BLaER1 treated with 17β-estradiol and CSF1 and Interleukin-3, amounts not matched to agents 10 nM and 100 nM (cell line): ENCODE data around the gene BDH2.

Experiments
- H3K27ac ChIP-seq, 11 experiments: shearing (Covaris generic); formaldehyde crosslinking; 2 replicates each; pipeline ENCODE4 v1.8.1; 2022
- H3K27me3 ChIP-seq, 11 experiments: shearing (Covaris generic); formaldehyde crosslinking; 2 replicates each; pipeline ENCODE4 v1.8.1; 2022
- H3K36me3 ChIP-seq, 11 experiments: shearing (Covaris generic); formaldehyde crosslinking; 2 replicates each; pipeline ENCODE4 v1.8.1; 2022
- H3K4me1 ChIP-seq, 10 experiments: shearing (Covaris generic); formaldehyde crosslinking; 2 replicates each; pipeline ENCODE4 v1.8.1; 2022
- H3K4me2 ChIP-seq, 11 experiments: shearing (Covaris generic); formaldehyde crosslinking; 2 replicates each; pipeline ENCODE4 v1.8.1; 2022
- H3K4me3 ChIP-seq, 10 experiments: shearing (Covaris generic); formaldehyde crosslinking; 2 replicates each; pipeline ENCODE4 v1.8.1; 2022
- H3K9ac ChIP-seq, 11 experiments: shearing (Covaris generic); formaldehyde crosslinking; 2 replicates each; pipeline ENCODE4 v1.8.1; 2022
- H3K9me3 ChIP-seq, 11 experiments: shearing (Covaris generic); formaldehyde crosslinking; replicated peaks in 1 of 11; 2 replicates each; pipeline ENCODE4 v1.8.1; 2022
- H4K20me1 ChIP-seq, 11 experiments: shearing (Covaris generic); formaldehyde crosslinking; 2 replicates each; pipeline ENCODE4 v1.8.1; 2022
- Cebpa-rat ChIP-seq, 11 experiments: shearing (Covaris generic); IDR thresholded peaks; 2 replicates each; pipeline ENCODE4 v1.8.1; 2022

The BDH2 gene

DNA sequence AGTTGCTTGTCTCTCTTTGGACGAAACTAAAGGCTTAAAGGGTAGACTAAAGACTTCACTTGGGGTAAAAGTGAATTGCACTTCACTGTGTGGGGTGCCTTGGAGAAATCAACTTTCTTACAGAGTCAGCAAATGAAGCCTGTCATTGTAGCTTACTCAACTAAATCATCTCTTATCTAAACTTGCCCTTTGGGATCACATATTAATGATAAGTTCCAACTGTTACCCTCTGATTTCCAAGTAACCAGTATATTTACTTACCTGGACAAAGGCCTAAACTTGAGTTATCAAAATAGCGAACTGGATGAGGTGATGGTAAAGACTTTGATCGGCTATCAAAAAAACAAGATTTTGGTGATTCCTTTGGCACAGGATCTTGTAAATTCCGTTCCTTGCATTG lies 8.9 kb upstream of the BDH2 start:
- no peaks in the 10 kb centered on the region for H3K27me3 ChIP-seq
- H3K27ac ChIP-seq = no peak overlapping the region
- no peak for TF ChIP-seq Cebpa-rat (IDR thresholded peaks at IDR 0.05)
- H3K9ac ChIP-seq = no peak overlapping the region
- H3K36me3 ChIP-seq = peaks cover 18 to 81% (median 60%) of the 10 kb centered on the region in 11 experiments
- H3K4me2 ChIP-seq = no peak overlapping the region
- no peaks in the 10 kb centered on the region for H3K9me3 ChIP-seq
- H3K4me3 ChIP-seq = no peak overlapping the region
- H3K4me1 ChIP-seq = no peaks in the 10 kb centered on the region
- no peaks in the 10 kb centered on the region for H4K20me1 ChIP-seq

GRCh38 chr4:103105558-103106356 lies 6.1 kb upstream of the BDH2 start:
- no peaks in the 10 kb centered on the region for H3K27me3 ChIP-seq
- peaks cover 18 to 69% (median 49%) of the 10 kb centered on the region in 11 experiments for H3K36me3 ChIP-seq
- H3K9me3 ChIP-seq = no peaks in the 10 kb centered on the region
- no peak overlapping the region for H3K9ac ChIP-seq
- H3K4me1 ChIP-seq = no peaks in the 10 kb centered on the region
- no peak overlapping the region for H3K4me3 ChIP-seq
- H3K27ac ChIP-seq = no peak overlapping the region
- no peak overlapping the region for H3K4me2 ChIP-seq
- TF ChIP-seq Cebpa-rat (IDR thresholded peaks at IDR 0.05) = no peak
- no peaks in the 10 kb centered on the region for H4K20me1 ChIP-seq

DNA sequence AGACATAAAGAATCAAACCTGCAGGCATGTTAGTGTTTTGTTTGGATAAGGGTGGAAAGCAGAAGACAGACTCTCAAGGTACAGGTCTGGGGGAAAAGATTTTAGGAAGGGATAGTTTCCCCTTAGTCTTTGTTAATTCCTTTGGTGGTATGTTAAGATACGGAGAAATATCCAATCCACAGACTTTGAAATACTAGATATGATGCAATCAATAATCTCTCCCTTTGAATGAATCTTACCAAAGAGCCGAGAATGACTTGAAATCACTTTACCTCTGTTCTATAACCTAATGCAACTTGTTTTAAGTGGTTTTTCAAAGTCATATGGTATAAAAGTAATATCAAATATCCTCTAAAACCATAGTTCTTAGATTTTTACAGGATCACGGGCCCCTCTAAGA lies 5.3 kb upstream of the BDH2 start:
- peak in 1 of 11 experiments; percentile 31; a peak in 1 of 22 replicates for TF ChIP-seq Cebpa-rat (IDR thresholded peaks at IDR 0.05)
- Histone ChIP-seq H3K27ac (no peak overlapping the region), H3K9me3 (no peaks in the 10 kb centered on the region), H3K9ac (no peak overlapping the region), H3K4me2 (no peak overlapping the region), H4K20me1 (no peaks in the 10 kb centered on the region), H3K4me3 (no peak overlapping the region), H3K4me1 (no peaks in the 10 kb centered on the region), H3K27me3 (no peaks in the 10 kb centered on the region), H3K36me3 (peaks cover 18 to 60% (median 40%) of the 10 kb centered on the region in 11 experiments)

DNA sequence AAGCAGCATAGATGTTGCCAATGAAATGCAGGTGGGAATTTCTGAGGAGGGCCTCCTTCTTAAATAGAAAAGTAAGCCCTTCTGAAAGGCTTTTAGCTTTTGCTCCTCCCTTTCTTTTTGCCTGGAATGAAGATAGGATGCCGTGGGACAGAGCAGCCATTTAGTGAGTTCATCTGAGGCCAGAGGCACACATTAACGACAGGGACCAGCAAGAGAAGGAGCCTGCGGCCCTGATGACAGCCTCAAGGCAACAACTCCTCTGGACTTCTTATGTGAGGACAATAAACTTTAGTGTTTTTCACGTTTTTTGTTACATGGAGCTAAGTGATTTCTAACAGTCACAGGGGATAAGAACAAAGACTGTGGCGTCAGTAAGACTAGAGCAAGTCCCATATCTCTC lies 1.1 kb upstream of the BDH2 start:
- no peaks in the 10 kb centered on the region; a peak in 1 of 22 replicates for H4K20me1 ChIP-seq
- H3K27me3 ChIP-seq = no peaks in the 10 kb centered on the region
- peaks cover 0 to 18% (median 4%) of the 10 kb centered on the region in 11 experiments; a peak in 7 of 22 replicates for H3K36me3 ChIP-seq
- no peak overlapping the region for H3K9ac ChIP-seq
- TF ChIP-seq Cebpa-rat (IDR thresholded peaks at IDR 0.05) = no peak
- peaks cover 13 to 18% (median 14%) of the 10 kb centered on the region in 10 experiments for H3K4me1 ChIP-seq
- no peaks in the 10 kb centered on the region for H3K9me3 ChIP-seq
- H3K4me2 ChIP-seq = no peak overlapping the region
- H3K27ac ChIP-seq = no peak overlapping the region
- H3K4me3 ChIP-seq = no peak overlapping the region

DNA sequence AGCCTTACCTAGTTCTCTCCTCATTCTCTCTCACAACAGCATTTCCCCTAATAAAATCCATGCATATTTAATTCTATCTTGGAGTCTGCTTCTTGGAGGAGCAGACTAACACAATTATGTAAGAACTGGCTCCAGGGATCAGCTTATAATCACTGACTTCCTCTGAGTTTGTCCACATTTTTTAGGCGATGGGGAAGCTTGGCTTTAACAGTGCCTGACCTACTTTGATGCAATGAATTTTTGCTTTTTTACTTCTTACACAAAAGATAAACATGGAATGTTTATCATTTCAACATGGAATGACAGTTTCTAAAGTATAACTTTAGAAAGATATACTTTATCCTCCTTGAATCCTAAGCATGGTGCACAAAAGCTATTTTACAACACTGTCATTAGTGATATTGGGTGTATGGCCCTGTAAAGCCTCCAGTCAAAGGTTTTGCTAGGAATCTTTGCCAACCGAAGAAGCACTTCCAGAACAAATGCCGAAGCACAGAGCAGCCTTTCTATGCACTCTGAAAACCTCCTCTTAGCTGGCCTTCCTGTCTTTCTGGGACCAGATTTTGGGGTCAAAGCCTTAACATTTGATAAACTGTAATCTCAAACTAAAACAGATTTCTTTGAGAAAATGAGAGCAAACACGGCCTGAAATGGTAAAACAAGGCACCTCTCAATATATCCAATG lies 736 bp downstream of the BDH2 start:
- peaks cover 13 to 18% (median 14%) of the 10 kb centered on the region in 10 experiments for H3K4me1 ChIP-seq
- no peak for TF ChIP-seq Cebpa-rat (IDR thresholded peaks at IDR 0.05)
- H3K9ac ChIP-seq = peak overlapping the region; percentile 70 to 84 (median 76)
- peaks cover 0 to 5% (median 0%) of the 10 kb centered on the region in 11 experiments; a peak in 3 of 22 replicates for H3K36me3 ChIP-seq
- no peaks in the 10 kb centered on the region for H3K27me3 ChIP-seq
- H4K20me1 ChIP-seq = no peaks in the 10 kb centered on the region; a peak in 1 of 22 replicates
- H3K4me2 ChIP-seq = peak overlapping the region; percentile 79 to 92 (median 89)
- peak overlapping the region; percentile 51 to 71 (median 64) for H3K4me3 ChIP-seq
- peak overlapping the region; percentile 41 to 88 (median 82); a peak in 21 of 22 replicates for H3K27ac ChIP-seq
- H3K9me3 ChIP-seq = no peaks in the 10 kb centered on the region

GRCh38 chr4:103098341-103098740 lies 1.3 kb downstream of the BDH2 start:
- Histone ChIP-seq H3K27me3 (no peaks in the 10 kb centered on the region), H3K9ac (peak overlapping the region in 6 of 11 experiments; percentile 73 to 84 (median 82); a peak in 4 of 22 replicates), H3K9me3 (no peaks in the 10 kb centered on the region), H3K36me3 (peaks cover 0 to 6% (median 0%) of the 10 kb centered on the region in 11 experiments; a peak in 4 of 22 replicates), H3K4me2 (peak overlapping the region; percentile 79 to 92 (median 89)), H3K4me1 (peaks cover 13 to 18% (median 14%) of the 10 kb centered on the region in 10 experiments), H3K27ac (peak overlapping the region in 6 of 11 experiments; percentile 81 to 88 (median 82); a peak in 7 of 22 replicates), H3K4me3 (peak overlapping the region in 7 of 10 experiments; percentile 51 to 67 (median 64); a peak in 5 of 20 replicates), H4K20me1 (no peaks in the 10 kb centered on the region; a peak in 1 of 22 replicates)
- no peak for TF ChIP-seq Cebpa-rat (IDR thresholded peaks at IDR 0.05)

GRCh38 chr4:103097112-103097511 lies 2.5 kb downstream of the BDH2 start:
- H3K9me3 ChIP-seq = no peaks in the 10 kb centered on the region
- no peaks in the 10 kb centered on the region for H3K27me3 ChIP-seq
- no peak overlapping the region for H3K4me2 ChIP-seq
- no peak overlapping the region for H3K27ac ChIP-seq
- H4K20me1 ChIP-seq = no peaks in the 10 kb centered on the region; a peak in 1 of 22 replicates
- no peak overlapping the region for H3K4me3 ChIP-seq
- H3K36me3 ChIP-seq = peaks cover 0 to 6% (median 0%) of the 10 kb centered on the region in 11 experiments; a peak in 5 of 22 replicates
- H3K4me1 ChIP-seq = peaks cover 21 to 27% (median 24%) of the 10 kb centered on the region in 10 experiments
- no peak overlapping the region for H3K9ac ChIP-seq
- TF ChIP-seq Cebpa-rat (IDR thresholded peaks at IDR 0.05) = no peak

DNA sequence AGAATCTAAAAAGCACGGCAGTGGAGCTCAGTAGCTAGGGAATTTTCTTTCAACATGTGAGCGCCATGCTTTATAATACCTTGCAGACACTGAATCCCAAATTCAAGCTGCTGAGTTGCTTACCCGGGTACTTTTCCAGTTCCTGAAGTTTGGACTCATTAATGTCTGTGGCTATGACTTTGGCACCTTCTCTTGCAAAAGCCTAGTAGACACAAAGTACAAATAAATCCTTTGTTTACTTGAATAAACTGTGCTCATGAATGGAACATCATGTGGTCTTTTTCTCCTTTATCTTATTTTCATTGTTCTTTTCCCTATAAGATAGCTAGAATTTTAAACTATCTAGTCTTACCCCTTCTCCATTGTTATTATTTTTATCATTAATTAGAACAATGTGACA lies 4.6 kb downstream of the BDH2 start:
- Histone ChIP-seq H4K20me1 (no peaks in the 10 kb centered on the region; a peak in 1 of 22 replicates), H3K36me3 (peaks cover 10 to 22% (median 11%) of the 10 kb centered on the region in 11 experiments; a peak in 21 of 22 replicates), H3K4me3 (no peak overlapping the region), H3K9ac (no peak overlapping the region), H3K4me2 (no peak overlapping the region), H3K27ac (no peak overlapping the region), H3K4me1 (peaks cover 23 to 34% (median 28%) of the 10 kb centered on the region in 10 experiments), H3K9me3 (no peaks in the 10 kb centered on the region), H3K27me3 (no peaks in the 10 kb centered on the region)
- no peak for TF ChIP-seq Cebpa-rat (IDR thresholded peaks at IDR 0.05)

DNA sequence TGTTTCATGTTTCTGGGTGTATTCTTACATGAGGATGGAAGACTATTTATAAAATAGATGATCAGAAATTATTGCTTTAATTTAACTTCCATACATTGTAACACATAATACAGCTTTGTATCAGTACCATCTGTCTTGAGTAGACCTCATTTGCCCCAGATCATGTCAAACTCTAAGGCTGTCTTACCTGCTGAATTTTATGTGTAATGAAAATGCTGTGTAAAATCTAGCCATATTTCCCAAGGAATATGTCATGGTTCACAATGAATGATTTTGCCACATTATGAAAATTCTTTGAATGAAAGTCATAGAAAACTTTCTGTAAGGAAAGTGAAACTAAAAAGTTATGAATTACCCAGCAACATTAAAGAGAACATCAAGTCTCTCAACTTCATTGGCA lies 7.4 kb downstream of the BDH2 start:
- no peak overlapping the region for H3K4me3 ChIP-seq
- peak overlapping the region in 9 of 11 experiments; percentile 0 to 48 (median 24); a peak in 11 of 22 replicates for H3K4me2 ChIP-seq
- H4K20me1 ChIP-seq = no peaks in the 10 kb centered on the region; a peak in 1 of 22 replicates
- no peaks in the 10 kb centered on the region for H3K27me3 ChIP-seq
- peaks cover 33 to 50% (median 39%) of the 10 kb centered on the region in 11 experiments; a peak in 21 of 22 replicates for H3K36me3 ChIP-seq
- H3K4me1 ChIP-seq = peaks cover 9 to 16% (median 13%) of the 10 kb centered on the region in 10 experiments; a peak in 17 of 20 replicates
- no peaks in the 10 kb centered on the region for H3K9me3 ChIP-seq
- TF ChIP-seq Cebpa-rat (IDR thresholded peaks at IDR 0.05) = no peak
- peak overlapping the region in 3 of 11 experiments; percentile 7 to 17 (median 15); a peak in 2 of 22 replicates for H3K27ac ChIP-seq
- peak overlapping the region in 2 of 11 experiments; percentile 5 to 40; a peak in 2 of 22 replicates for H3K9ac ChIP-seq
